ENCODE measurements around the gene PLCB4. TPM values are rescaled to one million over a fixed set of nuclear protein-coding genes. Genes with fewer than 3 reads are reported as not detected.

PLCB4 gene
- polyA plus RNA-seq, 3 donors: not detected

GRCh38 chr20:9294041-9294440 is 225.2 kb downstream of the PLCB4 start:
- no peak overlapping the region for H3K27ac ChIP-seq (ENCODE audit: low read depth in 1 of 2, low read length in 2 of 2)
- H3K27me3 ChIP-seq (ENCODE audit: control insufficient read depth in 2 of 2, insufficient read depth in 2 of 2, low read length in 2 of 2): no peaks in the 10 kb centered on the region
- H3K4me2 ChIP-seq (replicated peaks; ENCODE audit: extremely low read depth, low read length, poor library complexity, severe bottlenecking): no peak overlapping the region
- no peaks in the 10 kb centered on the region for H3K36me3 ChIP-seq (replicated peaks in 1 of 2; ENCODE audit: control insufficient read depth in 1 of 2, insufficient read depth in 2 of 2, low read length in 2 of 2)
- Mint-ChIP-seq H3K27ac (no peak overlapping the region), H3K4me3 (no peak overlapping the region), H3K4me1 (peaks cover 5% of the 10 kb centered on the region), H3K36me3 (no peaks in the 10 kb centered on the region), H3K27me3 (ENCODE audit: low read depth in 3 of 3) (peaks cover 0 to 1% (median 0%) of the 10 kb centered on the region in 3 donors), H3K9me3 (peaks cover 0 to 3% (median 0%) of the 10 kb centered on the region in 7 donors)
- no peaks in the 10 kb centered on the region for H3K9me3 ChIP-seq (replicated peaks in 1 of 2; ENCODE audit: control insufficient read depth in 1 of 2, insufficient read depth in 1 of 2, low read length in 2 of 2)
- H2AFZ ChIP-seq (ENCODE audit: insufficient read depth, low read depth, low read length, poor library complexity, severe bottlenecking): no peak overlapping the region
- intact Hi-C loops (cut with micrococcal nuclease): no loop called here
- H4K20me1 ChIP-seq (ENCODE audit: insufficient read depth, low read length): no peaks in the 10 kb centered on the region
- H3K4me3 ChIP-seq (replicated peaks in 1 of 3; ENCODE audit: low read depth in 2 of 3, low read length in 3 of 3): no peak overlapping the region
- no peaks in the 10 kb centered on the region for H3K4me1 ChIP-seq (ENCODE audit: control insufficient read depth in 1 of 2, insufficient read depth in 2 of 2, low read length in 2 of 2)
- TF ChIP-seq CTCF (IDR thresholded peaks at IDR 0.05): no peak
- no peak overlapping the region for H3K9ac ChIP-seq (ENCODE audit: insufficient read depth, low read length, poor library complexity, severe bottlenecking)
- DNase-seq: no peak
- no peaks in the 10 kb centered on the region for H3K79me2 ChIP-seq (ENCODE audit: insufficient read depth, low read length)

- H3K36me3 Mint-ChIP-seq: no peaks in the 10 kb centered on the region
- Histone ChIP-seq H3K27me3 (ENCODE audit: control insufficient read depth in 2 of 2, insufficient read depth in 2 of 2, low read length in 2 of 2) (no peaks in the 10 kb centered on the region), H3K9me3 (replicated peaks in 1 of 2; ENCODE audit: control insufficient read depth in 1 of 2, insufficient read depth in 1 of 2, low read length in 2 of 2) (no peaks in the 10 kb centered on the region), H3K4me3 (replicated peaks in 1 of 3; ENCODE audit: low read depth in 2 of 3, low read length in 3 of 3) (no peak overlapping the region), H2AFZ (ENCODE audit: insufficient read depth, low read depth, low read length, poor library complexity, severe bottlenecking) (no peak overlapping the region), H3K4me2 (replicated peaks; ENCODE audit: extremely low read depth, low read length, poor library complexity, severe bottlenecking) (no peak overlapping the region), H3K9ac (ENCODE audit: insufficient read depth, low read length, poor library complexity, severe bottlenecking) (no peak overlapping the region), H3K36me3 (replicated peaks in 1 of 2; ENCODE audit: control insufficient read depth in 1 of 2, insufficient read depth in 2 of 2, low read length in 2 of 2) (no peaks in the 10 kb centered on the region), H3K27ac (ENCODE audit: low read depth in 1 of 2, low read length in 2 of 2) (no peak overlapping the region), H4K20me1 (ENCODE audit: insufficient read depth, low read length) (no peaks in the 10 kb centered on the region), H3K79me2 (ENCODE audit: insufficient read depth, low read length) (no peaks in the 10 kb centered on the region), H3K4me1 (ENCODE audit: control insufficient read depth in 1 of 2, insufficient read depth in 2 of 2, low read length in 2 of 2) (no peaks in the 10 kb centered on the region)
- TF ChIP-seq CTCF (IDR thresholded peaks at IDR 0.05): no peak
- DNase-seq: no peak
- peaks cover 2% of the 10 kb centered on the region for H3K4me1 Mint-ChIP-seq
- H3K4me3 Mint-ChIP-seq: no peak overlapping the region
- no peak overlapping the region for H3K27ac Mint-ChIP-seq
- no CpG with 5 or more reads among the region's 2 CpGs for WGBS (ENCODE audit: insufficient coverage)
- H3K9me3 Mint-ChIP-seq: peaks cover 0 to 3% (median 0%) of the 10 kb centered on the region in 7 donors
- peaks cover 0 to 3% (median under 1%) of the 10 kb centered on the region in 3 donors for H3K27me3 Mint-ChIP-seq (ENCODE audit: low read depth in 3 of 3)
- intact Hi-C loops (cut with micrococcal nuclease): no loop called here
These were observed 230.0 kb downstream of the PLCB4 start for GRCh38 chr20:9298906-9299305.

Data from CD14-positive monocyte (primary cell).